K562 (cell line): ENCODE measurements around the gene PHPT1. TPM values are rescaled to one million over a fixed set of nuclear protein-coding genes. Genes with fewer than 3 reads are reported as not detected.

ENCODE experiments used
- ATAC-seq: fragments of 200-7000 bp; cut with Tn5 transposase; 3 replicates; pipeline ENCODE4 v1.9.1; 2020; ENCODE audit warnings: moderate library complexity
- BruUV-seq: library from RNA; stranded (reverse); fragments of 400-500 nt; replicated peaks from 2 replicates; lab custom pipeline; 2021; lab: Mats Ljungman, UMichigan
- CTCF ChIA-PET: fragments of 300-600 bp; formaldehyde crosslinking; extraction: SDS; loops from one replicate; lab custom pipeline; 2021; ENCODE audit warnings: low intra/inter-chr PET ratio; lab: Yijun Ruan, JAX
- POLR2A ChIA-PET: fragments of 300-600, 350-650 bp; sonication (Branson Sonifier 250); formaldehyde crosslinking; extraction: SDS; loops from one replicate; lab custom pipeline; 2021; ENCODE audit warnings: antibody characterized with exemption, inconsistent platforms; lab: Yijun Ruan, JAX
- DNase-seq, 4 experiments: peaks; one replicate each; pipeline versions ENCODE4 v3.0.0 to v3.0.0-alpha.2; 2011 to 2018; ENCODE audit warnings: low spot score in 3 of 4, mixed read lengths in 3 of 4; ENCODE audit errors: extremely low read depth in 1 of 4
- FAIRE-seq: peaks from 2 replicates; lab custom pipeline; 2011; peaks lifted over from hg19 to GRCh38; lab: Jason Lieb, UNC
- H2AFZ ChIP-seq: 2 replicates; pipeline ENCODE4 v1.6.0; 2011; ENCODE audit warnings: low read depth, low read length, control low read depth, inconsistent platforms
- H3K27ac ChIP-seq: fragments of 200-600 bp; 3 replicates; pipeline ENCODE4 v1.8.0; 2011; ENCODE audit warnings: low read depth, mild to moderate bottlenecking, control low read depth, inconsistent platforms, low read length, moderate library complexity, mixed read lengths; ENCODE audit errors: extremely low read depth
- H3K27me3 ChIP-seq, 2 experiments: fragments of 300-600 bp in 1 of 2; 2 replicates in 1 of 2; 3 replicates in 1 of 2; pipeline versions ENCODE4 v1.6.0 to v1.8.0; 2011; ENCODE audit warnings: inconsistent platforms in 2 of 2, low read length in 2 of 2, mild to moderate bottlenecking in 1 of 2, mixed read lengths in 1 of 2, moderate library complexity in 1 of 2; ENCODE audit not compliant: control insufficient read depth in 2 of 2, insufficient read depth in 2 of 2
- H3K36me3 ChIP-seq: fragments of 300-600 bp; 3 replicates; pipeline ENCODE4 v1.8.0; 2011; ENCODE audit warnings: mild to moderate bottlenecking, low read length, inconsistent platforms; ENCODE audit not compliant: control insufficient read depth, insufficient read depth
- H3K4me1 ChIP-seq, 2 experiments: fragments of 200-600 bp in 1 of 2; replicated peaks in 1 of 2; 2 replicates in 1 of 2; 3 replicates in 1 of 2; pipeline versions ENCODE4 v1.5.1 to v1.8.0; 2011; ENCODE audit warnings: inconsistent platforms in 2 of 2, low read length in 2 of 2, mild to moderate bottlenecking in 1 of 2, mixed read lengths in 1 of 2, moderate library complexity in 1 of 2; ENCODE audit not compliant: control insufficient read depth in 2 of 2, insufficient read depth in 2 of 2
- H3K4me2 ChIP-seq: 2 replicates; pipeline ENCODE4 v1.6.1; 2011; ENCODE audit warnings: low read length, control low read depth, inconsistent platforms, mixed read lengths; ENCODE audit not compliant: insufficient read depth
- H3K4me3 ChIP-seq: fragments of 200-600 bp; sonication (generic), shearing (Covaris generic); 2 replicates; pipeline ENCODE4 v1.5.1; 2016; ENCODE audit warnings: control low read depth, inconsistent platforms
- H3K79me2 ChIP-seq: fragments of 200-600 bp; 3 replicates; pipeline ENCODE4 v1.8.0; 2011; ENCODE audit warnings: low read length, inconsistent platforms; ENCODE audit not compliant: control insufficient read depth, insufficient read depth
- H3K9ac ChIP-seq, 2 experiments: 2 replicates each; pipeline versions ENCODE4 v1.6.0 to v1.6.1; 2011; ENCODE audit warnings: low read depth in 2 of 2, low read length in 2 of 2, control low read depth in 1 of 2, inconsistent platforms in 1 of 2, mild to moderate bottlenecking in 1 of 2, mixed read lengths in 1 of 2; ENCODE audit not compliant: insufficient read depth in 1 of 2
- H3K9me1 ChIP-seq: one replicate; pipeline ENCODE4 v1.6.0; 2011; ENCODE audit warnings: inconsistent platforms, mild to moderate bottlenecking, low read length, moderate library complexity; ENCODE audit not compliant: control insufficient read depth, insufficient read depth
- H3K9me3 ChIP-seq: replicated peaks from 2 replicates; pipeline ENCODE4 v1.5.1; 2011; ENCODE audit warnings: low read depth, low read length, inconsistent platforms; ENCODE audit not compliant: control insufficient read depth, insufficient read depth
- H4K20me1 ChIP-seq: replicated peaks from 2 replicates; pipeline ENCODE4 v1.6.1; 2011; ENCODE audit warnings: low read length, inconsistent platforms, mixed read lengths; ENCODE audit not compliant: control insufficient read depth, insufficient read depth
- KAT2B ChIP-seq: IDR thresholded peaks from one replicate; pipeline ENCODE4 v1.6.1; 2012; ENCODE audit warnings: low read depth, mild to moderate bottlenecking, control low read depth, inconsistent platforms, low read length, moderate library complexity
- MXI1 ChIP-seq: IDR thresholded peaks from 2 replicates; pipeline ENCODE4 v1.6.1; 2011; ENCODE audit warnings: low read depth, mild to moderate bottlenecking, improper control_type of control experiment, low read length
- MYBL2 ChIP-seq, 2 experiments: fragments of 450-650 bp in 1 of 2; sonication (generic) in 1 of 2; formaldehyde crosslinking in 1 of 2; IDR thresholded peaks; 2 replicates each; pipeline versions ENCODE4 v1.6.1 to v1.8.1; 2017 to 2022; ENCODE audit warnings: borderline replicate concordance in 1 of 2, inconsistent platforms in 1 of 2, low read depth in 1 of 2, mild to moderate bottlenecking in 1 of 2, missing genetic modification reagents in 1 of 2, moderate library complexity in 1 of 2
- PHTF2 ChIP-seq: fragments of 250-450 bp; sonication (Bioruptor Pico); IDR thresholded peaks from 2 replicates; pipeline ENCODE4 v1.5.0; 2021; ENCODE audit warnings: mild to moderate bottlenecking
- POLR2G ChIP-seq: fragments of 200-400 bp; formaldehyde crosslinking; IDR thresholded peaks from 2 replicates; pipeline ENCODE4 v1.6.1; 2017; ENCODE audit warnings: low read depth, mild to moderate bottlenecking, antibody characterized with exemption, low read length, moderate library complexity
- RBM22 ChIP-seq: fragments of 200-400 bp; formaldehyde crosslinking; IDR thresholded peaks from 2 replicates; pipeline ENCODE4 v1.6.1; 2018; ENCODE audit warnings: low read length, low read depth; ENCODE audit not compliant: poor library complexity, severe bottlenecking
- SMAD3 ChIP-seq: fragments of 450-650 bp; formaldehyde crosslinking; conservative IDR thresholded peaks from 2 replicates; pipeline ENCODE4 v1.4.0; 2020; ENCODE audit warnings: mild to moderate bottlenecking
- TCFL5 ChIP-seq: fragments of 250-450 bp; sonication (Bioruptor Pico); conservative IDR thresholded peaks from 2 replicates; pipeline ENCODE4 v1.6.1; 2021; ENCODE audit warnings: mild to moderate bottlenecking, moderate library complexity, matching md5 sums
- TEAD1 ChIP-seq, 2 experiments: fragments of 450-650 bp in 1 of 2; sonication (generic) in 1 of 2; formaldehyde crosslinking; IDR thresholded peaks; 2 replicates each; pipeline versions ENCODE4 v1.4.0 to v1.8.0; 2020 to 2022; ENCODE audit warnings: mild to moderate bottlenecking in 2 of 2, missing genetic modification reagents in 1 of 2
- ZBTB17 ChIP-seq: fragments of 450-650 bp; formaldehyde crosslinking; IDR thresholded peaks from 2 replicates; pipeline ENCODE4 v1.4.0; 2020; ENCODE audit warnings: mild to moderate bottlenecking
- ZKSCAN3 ChIP-seq: fragments of 250-450 bp; sonication (Bioruptor Pico); IDR thresholded peaks from 2 replicates; pipeline ENCODE4 v1.4.0; 2020
- ZNF655 ChIP-seq: fragments of 250-450 bp; sonication (Bioruptor Pico); IDR thresholded peaks from 2 replicates; pipeline ENCODE4 v1.5.0; 2021
- ZNF740 ChIP-seq, 3 experiments: fragments of 200-800 bp in 1 of 3; sonication (Bioruptor generic) in 1 of 3; sonication (generic) in 1 of 3; formaldehyde crosslinking in 1 of 3; IDR thresholded peaks; 2 replicates each; pipeline versions ENCODE4 v1.6.1 to v1.8.0; 2016 to 2022; ENCODE audit warnings: mild to moderate bottlenecking in 2 of 3, missing compliant biosample characterization in 2 of 3, missing genetic modification characterization in 2 of 3, missing genetic modification reagents in 1 of 3
- WGBS: fragments of 100-300 bp; shearing (Covaris generic); methylation state at CpG from one replicate; pipeline ENCODE4 v1.1.6; 2016; ENCODE audit warnings: low coverage, mixed read lengths; ENCODE audit not compliant: insufficient coverage; ENCODE audit errors: missing lambda C conversion rate; 5-methylcytosine and 5-hydroxymethylcytosine counted together
- in situ Hi-C: fragments of 300-500 bp; cut with MboI; formaldehyde crosslinking; loops from 4 replicates; pipeline ENCODE4 v1.15.0; 2018; ENCODE audit warnings: inconsistent platforms, mixed read lengths
- intact Hi-C: fragments of 100-400 bp; cut with micrococcal nuclease; formaldehyde crosslinking; loops from 2 replicates; pipeline ENCODE4 v1.14.2; 2022
- polyA plus RNA-seq, 8 experiments: library from polyadenylated mRNA; depleted of rRNA in 4 of 8; stranded (reverse) in 5 of 8; unstranded in 3 of 8; fragments of >200 nt; fragmentation: Nextera tagmentation in 2 of 8; fragmentation: Illumina TruSeq in 1 of 8; extraction: Ambion mirVana in 2 of 8; extraction: Trizol in 1 of 8; gene quantifications; 2 replicates each; pipeline versions ENCODE4 v1.2.1 to v1.2.3, GENCODE V29; 2011 to 2014; ENCODE audit warnings: inconsistent platforms in 1 of 8, missing spikeins in 1 of 8
- total RNA-seq, 7 experiments: library from RNA; depleted of rRNA in 6 of 7; stranded (reverse); fragments of >200 nt in 6 of 7; fragmentation: Illumina TruSeq in 2 of 7; extraction: Trizol in 2 of 7; gene quantifications; 2 replicates each; pipeline versions ENCODE4 v1.2.1 to v1.2.3, GENCODE V29; 2011 to 2021; ENCODE audit warnings: low replicate concordance in 1 of 7

Gene PHPT1
- total and polyA plus RNA-seq, 9 of the 15 experiments (the other 6 are each of a cell fraction or from before 2014, with no cell fraction given), result 20.9 to 166 (median 129) TPM

- Histone ChIP-seq H3K27me3 (no peaks in the 10 kb centered on the region), H3K9ac (no peak overlapping the region; a peak in 1 of 4 replicates), H3K4me2 (no peak overlapping the region), H3K4me1 (peaks cover 7 to 72% of the 10 kb centered on the region in 2 experiments), H4K20me1 (peaks cover 8% of the 10 kb centered on the region; the same call in 1 of the 2 replicates), H3K79me2 (no peaks in the 10 kb centered on the region), H3K4me3 (no peak overlapping the region), H3K9me3 (no peaks in the 10 kb centered on the region), H3K36me3 (peaks cover 85% of the 10 kb centered on the region; the same call in 2 of the 3 replicates), H2AFZ (no peak overlapping the region), H3K27ac (no peak overlapping the region), H3K9me1 (peaks cover 3% of the 10 kb centered on the region)
- 85% methylated on average over 12 of the region's 21 CpGs for whole genome bisulfite sequencing
- in situ Hi-C loops, result no loop called here
- no peak for TF ChIP-seq SMAD3
- TF ChIP-seq ZKSCAN3 (CRISPR knock-in tag), result no peak
- TF ChIP-seq TCFL5, result no peak
- peak; percentile 59 for TF ChIP-seq RBM22
- TF ChIP-seq TEAD1 (CRISPR knock-in tag; IDR thresholded peaks at IDR 0.05), result no peak
- TF ChIP-seq KAT2B, result no peak
- peak; percentile 47; the same call in 1 of the 2 replicates for TF ChIP-seq POLR2G
- TF ChIP-seq ZNF740 (CRISPR knock-in tag; IDR thresholded peaks at IDR 0.05), result 0 out of 2 replicates have a peak, but pooled peaks have one; percentile 25
- TF ChIP-seq ZNF740 (tag; IDR thresholded peaks at IDR 0.05), result no peak
- TF ChIP-seq MYBL2 (IDR thresholded peaks at IDR 0.05; ENCODE audit: low read depth), result no peak
- no peak for TF ChIP-seq MYBL2 (CRISPR knock-in tag; IDR thresholded peaks at IDR 0.05; ENCODE audit: borderline replicate concordance)
- TF ChIP-seq ZBTB17 (CRISPR knock-in tag), result no peak
- no peak for TF ChIP-seq MXI1
- TF ChIP-seq PHTF2 (CRISPR knock-in tag), result no peak
- no peak for TF ChIP-seq ZNF655 (CRISPR knock-in tag)
- POLR2A ChIA-PET, result interaction anchor here (0.6 to 0.7 kb wide), 2 partner anchors 11 to 379 kb away, joined by 3 to 4 read pairs; no protein-coding TSS in a partner anchor
- DNase-seq, result no peak
- CTCF ChIA-PET, result no interaction called here
- intact Hi-C loops, result no loop called here
- BruUV-seq, result no TSS peak
- ATAC-seq, result no peak
- no peak for FAIRE-seq
Observed at GRCh38 chr9:136835932-136836904, 13.0 kb upstream of the PHPT1 start.
